DOHH2 (cell line): Measurements from ENCODE around the gene USP34.

Experiments
- H3F3A ChIP-seq: fragments of 200-600 bp; sonication (generic), shearing (Covaris generic); 2 replicates; pipeline ENCODE4 v1.6.0; 2016; ENCODE audit warnings: antibody characterized with exemption, mild to moderate bottlenecking; ENCODE audit not compliant: control insufficient read depth, insufficient read depth
- H3K27ac ChIP-seq: fragments of 200-600 bp; sonication (generic); 2 replicates; pipeline ENCODE4 v1.5.1; 2014; ENCODE audit warnings: low read depth, mild to moderate bottlenecking, low read length, moderate library complexity
- H3K27me3 ChIP-seq: fragments of 200-600 bp; sonication (generic); 2 replicates; pipeline ENCODE4 v1.6.1; 2014; ENCODE audit warnings: mild to moderate bottlenecking, low read length, mixed read lengths; ENCODE audit not compliant: control insufficient read depth
- H3K36me3 ChIP-seq: fragments of 200-600 bp; sonication (generic); 2 replicates; pipeline ENCODE4 v1.6.1; 2014; ENCODE audit warnings: mild to moderate bottlenecking, low read length, moderate library complexity, mixed read lengths; ENCODE audit not compliant: control insufficient read depth
- H3K4me1 ChIP-seq: fragments of 200-600 bp; sonication (generic); 2 replicates; pipeline ENCODE4 v1.6.1; 2014; ENCODE audit warnings: mild to moderate bottlenecking, low read length, mixed read lengths; ENCODE audit not compliant: control insufficient read depth
- H3K4me2 ChIP-seq: fragments of 200-600 bp; sonication (generic); 2 replicates; pipeline ENCODE4 v1.6.0; 2014; ENCODE audit warnings: mild to moderate bottlenecking, low read length, moderate library complexity
- H3K4me3 ChIP-seq: fragments of 200-600 bp; sonication (generic); 2 replicates; pipeline ENCODE4 v1.5.1; 2014; ENCODE audit warnings: mild to moderate bottlenecking, low read length, mixed read lengths
- H3K79me2 ChIP-seq: fragments of 200-600 bp; sonication (generic); 2 replicates; pipeline ENCODE4 v1.6.1; 2014; ENCODE audit warnings: mild to moderate bottlenecking, low read length, mixed read lengths; ENCODE audit not compliant: control insufficient read depth
- H3K9me2 ChIP-seq: fragments of 200-600 bp; sonication (generic); replicated peaks from 2 replicates; pipeline ENCODE4 v1.6.1; 2014; ENCODE audit warnings: mild to moderate bottlenecking, low read length, mixed read lengths; ENCODE audit not compliant: control insufficient read depth
- H3K9me3 ChIP-seq: fragments of 200-600 bp; sonication (generic); 2 replicates; pipeline ENCODE4 v1.6.1; 2014; ENCODE audit warnings: antibody characterized with exemption, low read length, mixed read lengths; ENCODE audit not compliant: control insufficient read depth, insufficient read depth
- H4K20me1 ChIP-seq: fragments of 200-600 bp; sonication (generic); 2 replicates; pipeline ENCODE4 v1.6.0; 2014; ENCODE audit warnings: low read depth, mild to moderate bottlenecking, antibody characterized with exemption, low read length, moderate library complexity; ENCODE audit not compliant: control insufficient read depth, insufficient read depth
- EZH2phosphoT487 ChIP-seq: fragments of 200-600 bp; sonication (generic); IDR thresholded peaks from 2 replicates; pipeline ENCODE4 v1.6.1; 2017; ENCODE audit warnings: borderline replicate concordance, mild to moderate bottlenecking, antibody characterized with exemption, low read length, moderate library complexity, mixed read lengths
- TF ChIP-seq, protein P1 (sequence below): fragments of 200-600 bp; sonication (generic); IDR thresholded peaks from one replicate; pipeline ENCODE4 v1.5.1; 2014; ENCODE audit warnings: antibody characterized with exemption, mild to moderate bottlenecking, low read depth, low read length; ENCODE audit not compliant: poor library complexity, severe bottlenecking

USP34 gene

DNA sequence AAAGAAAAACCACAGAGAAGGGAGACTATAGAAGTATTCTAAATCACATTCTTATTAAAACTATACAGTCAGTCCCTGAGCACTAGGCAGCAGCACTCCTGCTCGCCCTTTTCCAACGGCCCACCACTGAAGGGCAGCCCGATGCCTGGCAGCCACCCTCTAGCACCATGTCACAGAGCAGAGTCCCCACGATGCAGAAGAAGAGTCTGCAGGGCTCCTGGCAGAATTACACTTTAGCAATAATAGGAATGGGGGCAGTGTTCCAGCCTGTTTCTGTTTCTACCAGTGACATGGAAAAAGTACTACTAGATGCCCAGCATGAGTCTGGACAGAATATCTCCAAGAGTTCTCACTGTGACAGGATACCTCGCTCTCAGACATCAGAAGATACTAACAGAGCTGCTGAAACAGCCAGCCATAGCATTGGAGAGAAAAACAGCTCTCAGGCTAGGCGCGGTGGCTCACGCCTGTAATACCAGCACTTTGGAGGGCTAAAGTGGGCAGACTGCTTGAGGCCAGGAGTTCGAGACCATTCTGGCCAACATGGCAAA is 221.3 kb downstream of the USP34 start:
- no peaks in the 10 kb centered on the region for H4K20me1 ChIP-seq
- H3F3A ChIP-seq = peaks cover 10% of the 10 kb centered on the region
- H3K4me1 ChIP-seq = no peaks in the 10 kb centered on the region
- TF ChIP-seq, protein P1, sequence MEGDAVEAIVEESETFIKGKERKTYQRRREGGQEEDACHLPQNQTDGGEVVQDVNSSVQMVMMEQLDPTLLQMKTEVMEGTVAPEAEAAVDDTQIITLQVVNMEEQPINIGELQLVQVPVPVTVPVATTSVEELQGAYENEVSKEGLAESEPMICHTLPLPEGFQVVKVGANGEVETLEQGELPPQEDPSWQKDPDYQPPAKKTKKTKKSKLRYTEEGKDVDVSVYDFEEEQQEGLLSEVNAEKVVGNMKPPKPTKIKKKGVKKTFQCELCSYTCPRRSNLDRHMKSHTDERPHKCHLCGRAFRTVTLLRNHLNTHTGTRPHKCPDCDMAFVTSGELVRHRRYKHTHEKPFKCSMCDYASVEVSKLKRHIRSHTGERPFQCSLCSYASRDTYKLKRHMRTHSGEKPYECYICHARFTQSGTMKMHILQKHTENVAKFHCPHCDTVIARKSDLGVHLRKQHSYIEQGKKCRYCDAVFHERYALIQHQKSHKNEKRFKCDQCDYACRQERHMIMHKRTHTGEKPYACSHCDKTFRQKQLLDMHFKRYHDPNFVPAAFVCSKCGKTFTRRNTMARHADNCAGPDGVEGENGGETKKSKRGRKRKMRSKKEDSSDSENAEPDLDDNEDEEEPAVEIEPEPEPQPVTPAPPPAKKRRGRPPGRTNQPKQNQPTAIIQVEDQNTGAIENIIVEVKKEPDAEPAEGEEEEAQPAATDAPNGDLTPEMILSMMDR = no peak
- no peaks in the 10 kb centered on the region for H3K9me2 ChIP-seq
- no peak overlapping the region for H3K4me2 ChIP-seq
- no peak overlapping the region for H3K27ac ChIP-seq
- no peaks in the 10 kb centered on the region for H3K27me3 ChIP-seq
- H3K9me3 ChIP-seq = no peaks in the 10 kb centered on the region
- H3K4me3 ChIP-seq = no peak overlapping the region
- H3K79me2 ChIP-seq = no peaks in the 10 kb centered on the region
- peaks cover 85% of the 10 kb centered on the region for H3K36me3 ChIP-seq

- no peaks in the 10 kb centered on the region for H3K4me1 ChIP-seq
- no peak for TF ChIP-seq EZH2phosphoT487
- TF ChIP-seq, protein P1 = no peak
- H3K4me2 ChIP-seq = no peak overlapping the region
- no peaks in the 10 kb centered on the region for H3K79me2 ChIP-seq
- H3K9me2 ChIP-seq = no peaks in the 10 kb centered on the region
- peaks cover 10% of the 10 kb centered on the region for H3F3A ChIP-seq
- no peaks in the 10 kb centered on the region for H3K9me3 ChIP-seq
- peaks cover 85% of the 10 kb centered on the region for H3K36me3 ChIP-seq
- no peaks in the 10 kb centered on the region for H4K20me1 ChIP-seq
- H3K27me3 ChIP-seq = no peaks in the 10 kb centered on the region
- no peak overlapping the region for H3K4me3 ChIP-seq
- no peak overlapping the region for H3K27ac ChIP-seq
Observed at GRCh38 chr2:61247204-61247812, 223.6 kb downstream of the USP34 start.

DNA sequence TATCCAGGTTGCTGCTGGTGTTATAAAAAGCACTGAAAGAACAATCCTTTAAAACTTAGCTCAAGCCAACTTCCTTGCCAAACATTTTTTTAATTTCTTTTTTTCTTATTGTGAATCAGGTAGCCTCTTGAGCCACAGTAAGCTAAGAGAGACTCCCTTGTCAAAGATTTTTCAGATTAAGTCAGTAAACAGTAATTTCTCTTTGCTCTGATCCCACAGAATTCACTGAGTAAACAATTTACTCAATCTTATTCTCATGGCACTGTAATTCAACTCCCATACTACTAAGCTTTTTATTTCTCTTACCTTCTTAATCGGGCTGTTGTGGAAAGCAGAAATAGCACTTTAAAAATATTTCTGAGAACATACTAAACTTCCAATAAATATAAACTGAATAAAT is 226.2 kb downstream of the USP34 start:
- Histone ChIP-seq H3K79me2 (no peaks in the 10 kb centered on the region), H3K9me3 (no peaks in the 10 kb centered on the region), H3K27ac (no peak overlapping the region), H3K27me3 (no peaks in the 10 kb centered on the region), H4K20me1 (no peaks in the 10 kb centered on the region), H3K9me2 (no peaks in the 10 kb centered on the region), H3K4me2 (no peak overlapping the region), H3K36me3 (peaks cover 86% of the 10 kb centered on the region), H3K4me1 (no peaks in the 10 kb centered on the region), H3F3A (peaks cover 10% of the 10 kb centered on the region), H3K4me3 (no peak overlapping the region)
- TF ChIP-seq EZH2phosphoT487 = no peak
- TF ChIP-seq, protein P1 = no peak
